ENCODE results near the gene GPR161.

GRCh38 chr1:168091063-168091462, 45.7 kb downstream of the GPR161 start:
- TF ChIP-seq, protein P1, sequence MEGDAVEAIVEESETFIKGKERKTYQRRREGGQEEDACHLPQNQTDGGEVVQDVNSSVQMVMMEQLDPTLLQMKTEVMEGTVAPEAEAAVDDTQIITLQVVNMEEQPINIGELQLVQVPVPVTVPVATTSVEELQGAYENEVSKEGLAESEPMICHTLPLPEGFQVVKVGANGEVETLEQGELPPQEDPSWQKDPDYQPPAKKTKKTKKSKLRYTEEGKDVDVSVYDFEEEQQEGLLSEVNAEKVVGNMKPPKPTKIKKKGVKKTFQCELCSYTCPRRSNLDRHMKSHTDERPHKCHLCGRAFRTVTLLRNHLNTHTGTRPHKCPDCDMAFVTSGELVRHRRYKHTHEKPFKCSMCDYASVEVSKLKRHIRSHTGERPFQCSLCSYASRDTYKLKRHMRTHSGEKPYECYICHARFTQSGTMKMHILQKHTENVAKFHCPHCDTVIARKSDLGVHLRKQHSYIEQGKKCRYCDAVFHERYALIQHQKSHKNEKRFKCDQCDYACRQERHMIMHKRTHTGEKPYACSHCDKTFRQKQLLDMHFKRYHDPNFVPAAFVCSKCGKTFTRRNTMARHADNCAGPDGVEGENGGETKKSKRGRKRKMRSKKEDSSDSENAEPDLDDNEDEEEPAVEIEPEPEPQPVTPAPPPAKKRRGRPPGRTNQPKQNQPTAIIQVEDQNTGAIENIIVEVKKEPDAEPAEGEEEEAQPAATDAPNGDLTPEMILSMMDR (IDR thresholded peaks at IDR 0.05): no peak
- TF ChIP-seq REST (IDR thresholded peaks at IDR 0.05; ENCODE audit: insufficient read depth in 1 of 2, low read depth in 2 of 2, low read length in 1 of 2): no peak
